ENCODE measurements around the gene MNAT1.

- no peak for TF ChIP-seq POLR2A (IDR thresholded peaks at IDR 0.05; ENCODE audit: low read length)
- TF ChIP-seq GATA1 (IDR thresholded peaks at IDR 0.05; ENCODE audit: low read depth, low read length): no peak
Measured at GRCh38 chr14:60721326-60722106, 13.0 kb upstream of the MNAT1 start.
